Measurements from ENCODE around the gene PPP1CA. TPM values are rescaled to one million over a fixed set of nuclear protein-coding genes. Genes with fewer than 3 reads are reported as not detected.

The PPP1CA gene
- polyA plus RNA-seq, 1 donor (not counting 4 experiments of a cell fraction or from before 2014, with no cell fraction given) = 122 TPM

DNA sequence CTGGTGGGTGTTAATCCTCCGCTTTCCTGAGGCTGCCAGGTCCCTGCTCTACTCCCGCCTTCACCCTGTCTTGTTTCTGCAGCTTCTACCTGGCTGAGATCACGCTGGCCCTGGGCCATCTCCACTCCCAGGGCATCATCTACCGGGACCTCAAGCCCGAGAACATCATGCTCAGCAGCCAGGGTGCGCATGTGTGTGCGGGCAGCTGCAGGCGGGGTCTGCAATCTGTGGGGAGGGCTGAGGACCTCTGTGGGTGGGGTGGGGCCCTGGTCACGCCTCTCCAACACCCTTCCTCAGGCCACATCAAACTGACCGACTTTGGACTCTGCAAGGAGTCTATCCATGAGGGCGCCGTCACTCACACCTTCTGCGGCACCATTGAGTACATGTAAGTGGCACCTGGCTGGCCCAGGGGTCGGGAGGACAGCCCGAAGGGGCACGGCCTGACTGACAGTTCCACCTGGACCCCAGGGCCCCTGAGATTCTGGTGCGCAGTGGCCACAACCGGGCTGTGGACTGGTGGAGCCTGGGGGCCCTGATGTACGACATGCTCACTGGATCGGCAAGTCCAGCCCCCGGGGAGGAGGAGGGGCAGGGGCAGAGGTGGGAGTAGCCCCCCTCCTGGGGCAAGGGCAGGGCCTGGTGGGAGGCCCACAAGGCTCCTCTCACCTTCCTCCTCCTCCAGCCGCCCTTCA lies 31.1 kb upstream of the PPP1CA start:
- H3K27me3 ChIP-seq (ENCODE audit: control insufficient read depth, extremely low read depth, insufficient read depth, low read length) = no peaks in the 10 kb centered on the region
- H3K4me1 ChIP-seq (ENCODE audit: control insufficient read depth, extremely low read depth, insufficient read depth, low read length) = peaks cover 15% of the 10 kb centered on the region
- peaks cover 27% of the 10 kb centered on the region for H3K79me2 ChIP-seq (ENCODE audit: control insufficient read depth, insufficient read depth, low read length)
- H3K27ac ChIP-seq (ENCODE audit: control insufficient read depth, insufficient read depth, low read length) = no peak overlapping the region
- no peak overlapping the region for H3K4me3 ChIP-seq (ENCODE audit: control insufficient read depth in 2 of 3, extremely low read depth in 1 of 3, insufficient read depth in 2 of 3, low read depth in 1 of 3, low read length in 3 of 3)
- TF ChIP-seq, protein P1, sequence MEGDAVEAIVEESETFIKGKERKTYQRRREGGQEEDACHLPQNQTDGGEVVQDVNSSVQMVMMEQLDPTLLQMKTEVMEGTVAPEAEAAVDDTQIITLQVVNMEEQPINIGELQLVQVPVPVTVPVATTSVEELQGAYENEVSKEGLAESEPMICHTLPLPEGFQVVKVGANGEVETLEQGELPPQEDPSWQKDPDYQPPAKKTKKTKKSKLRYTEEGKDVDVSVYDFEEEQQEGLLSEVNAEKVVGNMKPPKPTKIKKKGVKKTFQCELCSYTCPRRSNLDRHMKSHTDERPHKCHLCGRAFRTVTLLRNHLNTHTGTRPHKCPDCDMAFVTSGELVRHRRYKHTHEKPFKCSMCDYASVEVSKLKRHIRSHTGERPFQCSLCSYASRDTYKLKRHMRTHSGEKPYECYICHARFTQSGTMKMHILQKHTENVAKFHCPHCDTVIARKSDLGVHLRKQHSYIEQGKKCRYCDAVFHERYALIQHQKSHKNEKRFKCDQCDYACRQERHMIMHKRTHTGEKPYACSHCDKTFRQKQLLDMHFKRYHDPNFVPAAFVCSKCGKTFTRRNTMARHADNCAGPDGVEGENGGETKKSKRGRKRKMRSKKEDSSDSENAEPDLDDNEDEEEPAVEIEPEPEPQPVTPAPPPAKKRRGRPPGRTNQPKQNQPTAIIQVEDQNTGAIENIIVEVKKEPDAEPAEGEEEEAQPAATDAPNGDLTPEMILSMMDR (optimal IDR thresholded peaks at IDR 0.05 in 1 of 3, IDR thresholded peaks at IDR 0.05 in 1 of 3, conservative IDR thresholded peaks at IDR 0.05 in 1 of 3; ENCODE audit: extremely low read depth in 1 of 3, insufficient read depth in 2 of 3, low read length in 3 of 3) = no peak
- TF ChIP-seq EZH2 (IDR thresholded peaks at IDR 0.05; ENCODE audit: low read length) = no peak
- no peak overlapping the region for H3K9ac ChIP-seq (ENCODE audit: control insufficient read depth, extremely low read depth, insufficient read depth, low read length)
- H3K36me3 ChIP-seq (ENCODE audit: control insufficient read depth in 2 of 2, extremely low read depth in 1 of 2, insufficient read depth in 2 of 2, low read length in 2 of 2) = peaks cover 31 to 40% of the 10 kb centered on the region in 2 experiments
- no peak for FAIRE-seq
- H4K20me1 ChIP-seq (ENCODE audit: control insufficient read depth, extremely low read depth, insufficient read depth, low read length) = peaks cover 2% of the 10 kb centered on the region
- H3K9me3 ChIP-seq (ENCODE audit: control insufficient read depth, low read depth, low read length) = no peaks in the 10 kb centered on the region
- no peaks in the 10 kb centered on the region for H3K9me1 ChIP-seq (ENCODE audit: control insufficient read depth, extremely low read depth, insufficient read depth, low read length)
- no peak for DNase-seq (ENCODE audit: low read depth, low spot score)
- no peak overlapping the region for H3K4me2 ChIP-seq (ENCODE audit: control insufficient read depth, extremely low read depth, insufficient read depth, low read depth, low read length)
- no peak overlapping the region for H2AFZ ChIP-seq (ENCODE audit: control insufficient read depth, low read length)
- dilution Hi-C loops (cut with MboI; ENCODE audit: extremely low pct_ligation_motif_present, low sequenced_read_pairs) = no loop called here

- H3K9me1 ChIP-seq (ENCODE audit: control insufficient read depth, extremely low read depth, insufficient read depth, low read length) = no peaks in the 10 kb centered on the region
- H4K20me1 ChIP-seq (ENCODE audit: control insufficient read depth, extremely low read depth, insufficient read depth, low read length) = peaks cover 2% of the 10 kb centered on the region
- FAIRE-seq (no peak), DNase-seq (ENCODE audit: low read depth, low spot score) (no peak)
- no peak overlapping the region for H3K9ac ChIP-seq (ENCODE audit: control insufficient read depth, extremely low read depth, insufficient read depth, low read length)
- H3K79me2 ChIP-seq (ENCODE audit: control insufficient read depth, insufficient read depth, low read length) = peaks cover 27% of the 10 kb centered on the region
- H3K4me3 ChIP-seq (ENCODE audit: control insufficient read depth in 2 of 3, extremely low read depth in 1 of 3, insufficient read depth in 2 of 3, low read depth in 1 of 3, low read length in 3 of 3) = no peak overlapping the region
- H2AFZ ChIP-seq (ENCODE audit: control insufficient read depth, low read length) = no peak overlapping the region
- H3K27ac ChIP-seq (ENCODE audit: control insufficient read depth, insufficient read depth, low read length) = no peak overlapping the region
- H3K9me3 ChIP-seq (ENCODE audit: control insufficient read depth, low read depth, low read length) = no peaks in the 10 kb centered on the region
- H3K4me1 ChIP-seq (ENCODE audit: control insufficient read depth, extremely low read depth, insufficient read depth, low read length) = peaks cover 18% of the 10 kb centered on the region
- H3K36me3 ChIP-seq (ENCODE audit: control insufficient read depth in 2 of 2, extremely low read depth in 1 of 2, insufficient read depth in 2 of 2, low read length in 2 of 2) = peaks cover 31 to 40% of the 10 kb centered on the region in 2 experiments
- no peak overlapping the region for H3K4me2 ChIP-seq (ENCODE audit: control insufficient read depth, extremely low read depth, insufficient read depth, low read depth, low read length)
- no peaks in the 10 kb centered on the region for H3K27me3 ChIP-seq (ENCODE audit: control insufficient read depth, extremely low read depth, insufficient read depth, low read length)
- dilution Hi-C loops (cut with MboI; ENCODE audit: extremely low pct_ligation_motif_present, low sequenced_read_pairs) = no loop called here
- TF ChIP-seq, protein P1 (optimal IDR thresholded peaks at IDR 0.05 in 1 of 3, IDR thresholded peaks at IDR 0.05 in 1 of 3, conservative IDR thresholded peaks at IDR 0.05 in 1 of 3; ENCODE audit: extremely low read depth in 1 of 3, insufficient read depth in 2 of 3, low read length in 3 of 3) = no peak
- no peak for TF ChIP-seq EZH2 (IDR thresholded peaks at IDR 0.05; ENCODE audit: low read length)
Observed at GRCh38 chr11:67431346-67432249, 29.9 kb upstream of the PPP1CA start.

Data from keratinocyte (primary cell).